GM21723 (cell line): Measurements from ENCODE around the gene GREB1.

Experiments used
- ATAC-seq: cut with Tn5 transposase; IDR thresholded peaks from one replicate; pipeline ENCODE4 v1.9.1; 2021; ENCODE audit warnings: mild to moderate bottlenecking, moderate library complexity; ENCODE audit not compliant: unreplicated experiment

The GREB1 gene

GRCh38 chr2:11597538-11598225, 63.8 kb downstream of the GREB1 start:
- ATAC-seq = no peak

GRCh38 chr2:11598228-11598731, 64.4 kb downstream of the GREB1 start:
- no peak for ATAC-seq

GRCh38 chr2:11602563-11603204, 68.8 kb downstream of the GREB1 start:
- no peak for ATAC-seq

- ATAC-seq = no peak
Observed at GRCh38 chr2:11610624-11611242, 76.9 kb downstream of the GREB1 start.

- no peak for ATAC-seq
Observed at GRCh38 chr2:11611251-11611650, 77.4 kb downstream of the GREB1 start.

- no peak for ATAC-seq
Observed at GRCh38 chr2:11612553-11613215, 78.8 kb downstream of the GREB1 start.

- ATAC-seq = no peak
Observed at GRCh38 chr2:11613297-11613696, 79.5 kb downstream of the GREB1 start.

- no peak for ATAC-seq
Observed at GRCh38 chr2:11615209-11615608, 81.4 kb downstream of the GREB1 start.

- no peak for ATAC-seq
Observed at GRCh38 chr2:11616097-11616687, 82.3 kb downstream of the GREB1 start.

- no peak for ATAC-seq
Observed at GRCh38 chr2:11616851-11617415, 83.1 kb downstream of the GREB1 start.

- no peak for ATAC-seq
Observed at GRCh38 chr2:11617527-11617926, 83.7 kb downstream of the GREB1 start.

GRCh38 chr2:11617984-11618707, 84.3 kb downstream of the GREB1 start:
- no peak for ATAC-seq

- ATAC-seq = no peak
Observed at GRCh38 chr2:11618708-11619062, 84.8 kb downstream of the GREB1 start.

GRCh38 chr2:11621410-11621809, 87.6 kb downstream of the GREB1 start:
- ATAC-seq = no peak

GRCh38 chr2:11622611-11623010, 88.8 kb downstream of the GREB1 start:
- ATAC-seq = no peak

- no peak for ATAC-seq
Observed at GRCh38 chr2:11624893-11625292, 91.0 kb downstream of the GREB1 start.

GRCh38 chr2:11625671-11626070, 91.8 kb downstream of the GREB1 start:
- no peak for ATAC-seq

- no peak for ATAC-seq
Observed at GRCh38 chr2:11628675-11629074, 94.8 kb downstream of the GREB1 start.

GRCh38 chr2:11629215-11629614, 95.4 kb downstream of the GREB1 start:
- no peak for ATAC-seq

GRCh38 chr2:11629851-11630250, 96.0 kb downstream of the GREB1 start:
- no peak for ATAC-seq
